Chondrocyte (in vitro differentiated cells): ENCODE results near the gene QPCT. TPM values are rescaled to one million over a fixed set of nuclear protein-coding genes. Genes with fewer than 3 reads are reported as not detected.

Source experiments
- DNase-seq: peaks from one replicate; pipeline ENCODE4 v3.0.0; 2021; ENCODE audit warnings: mixed read lengths, low spot score
- H3K27ac Mint-ChIP-seq: one replicate; pipeline ENCODE4 v1.8.0; 2021; ENCODE audit warnings: mild to moderate bottlenecking, moderate library complexity, mixed read lengths; ENCODE audit not compliant: unreplicated experiment
- H3K27me3 Mint-ChIP-seq: 2 replicates; pipeline ENCODE4 v1.8.0; 2021; ENCODE audit warnings: low read depth, mixed read lengths
- H3K36me3 Mint-ChIP-seq: 2 replicates; pipeline ENCODE4 v1.8.0; 2021; ENCODE audit warnings: low read depth, mixed read lengths
- H3K4me1 Mint-ChIP-seq: 2 replicates; pipeline ENCODE4 v1.8.0; 2021; ENCODE audit warnings: low read depth, mild to moderate bottlenecking, mixed read lengths
- H3K4me3 Mint-ChIP-seq: one replicate; pipeline ENCODE4 v1.8.0; 2021; ENCODE audit warnings: mild to moderate bottlenecking, moderate library complexity, mixed read lengths; ENCODE audit not compliant: unreplicated experiment
- H3K9me3 Mint-ChIP-seq: 2 replicates; pipeline ENCODE4 v1.8.0; 2021; ENCODE audit warnings: low read depth, mixed read lengths
- CTCF ChIP-seq: fragments of 200-600 bp; sonication (generic); IDR thresholded peaks from 2 replicates; pipeline ENCODE4 v1.5.0; 2021; ENCODE audit warnings: antibody characterized with exemption, mild to moderate bottlenecking, moderate library complexity
- total RNA-seq: library from RNA; stranded (reverse); gene quantifications from 3 replicates; pipeline ENCODE4 v1.2.1, GENCODE V29; 2021

The QPCT gene
- total RNA-seq, 1 donor from 2014 or later, result 0.67 TPM

GRCh38 chr2:37330681-37331080, 13.7 kb upstream of the QPCT start:
- Mint-ChIP-seq H3K27me3 (peaks cover 4% of the 10 kb centered on the region), H3K36me3 (no peaks in the 10 kb centered on the region), H3K4me1 (peaks cover 11% of the 10 kb centered on the region), H3K9me3 (no peaks in the 10 kb centered on the region), H3K27ac (no peak overlapping the region), H3K4me3 (no peak overlapping the region)
- TF ChIP-seq CTCF, result no peak
- no peak for DNase-seq

GRCh38 chr2:37332560-37332959, 11.9 kb upstream of the QPCT start:
- no peak for DNase-seq
- TF ChIP-seq CTCF, result no peak
- H3K4me1 Mint-ChIP-seq, result no peaks in the 10 kb centered on the region
- no peaks in the 10 kb centered on the region for H3K36me3 Mint-ChIP-seq
- H3K27ac Mint-ChIP-seq, result no peak overlapping the region
- no peak overlapping the region for H3K4me3 Mint-ChIP-seq
- no peaks in the 10 kb centered on the region for H3K9me3 Mint-ChIP-seq
- peaks cover 4% of the 10 kb centered on the region for H3K27me3 Mint-ChIP-seq

GRCh38 chr2:37333256-37333655, 11.2 kb upstream of the QPCT start:
- H3K27me3 Mint-ChIP-seq, result peaks cover 4% of the 10 kb centered on the region
- H3K9me3 Mint-ChIP-seq, result no peaks in the 10 kb centered on the region
- no peak for TF ChIP-seq CTCF
- no peak overlapping the region for H3K27ac Mint-ChIP-seq
- no peak for DNase-seq
- no peaks in the 10 kb centered on the region for H3K36me3 Mint-ChIP-seq
- no peaks in the 10 kb centered on the region for H3K4me1 Mint-ChIP-seq
- no peak overlapping the region for H3K4me3 Mint-ChIP-seq

GRCh38 chr2:37335604-37336003, 8.8 kb upstream of the QPCT start:
- H3K4me1 Mint-ChIP-seq, result no peaks in the 10 kb centered on the region
- no peak overlapping the region for H3K4me3 Mint-ChIP-seq
- no peaks in the 10 kb centered on the region for H3K9me3 Mint-ChIP-seq
- no peaks in the 10 kb centered on the region for H3K36me3 Mint-ChIP-seq
- TF ChIP-seq CTCF, result no peak
- no peak for DNase-seq
- H3K27me3 Mint-ChIP-seq, result peaks cover 4% of the 10 kb centered on the region
- no peak overlapping the region for H3K27ac Mint-ChIP-seq

GRCh38 chr2:37337620-37338280, 6.7 kb upstream of the QPCT start:
- DNase-seq, result no peak
- Mint-ChIP-seq H3K27me3 (no peaks in the 10 kb centered on the region), H3K4me1 (no peaks in the 10 kb centered on the region), H3K4me3 (no peak overlapping the region), H3K36me3 (no peaks in the 10 kb centered on the region), H3K27ac (no peak overlapping the region), H3K9me3 (no peaks in the 10 kb centered on the region)
- TF ChIP-seq CTCF, result no peak
